SK-N-MC (cell line): ENCODE results near the gene CD300LG.

ENCODE experiments used
- DNase-seq: peaks from one replicate; pipeline ENCODE4 v3.0.0-alpha.2; 2011; ENCODE audit warnings: low read depth, low spot score
- H3K27ac ChIP-seq: fragments of 200-600 bp; sonication (generic); 2 replicates; pipeline ENCODE4 v1.5.1; 2016; ENCODE audit warnings: mixed run types
- H3K36me3 ChIP-seq: fragments of 200-600 bp; sonication (generic); 2 replicates; pipeline ENCODE4 v1.6.1; 2017; ENCODE audit warnings: antibody characterized with exemption, low read length, mixed read lengths; ENCODE audit not compliant: insufficient read depth
- H3K4me3 ChIP-seq: fragments of 200-600 bp; sonication (generic); 2 replicates; pipeline ENCODE4 v1.5.1; 2016
- H3K9ac ChIP-seq: fragments of 200-600 bp; sonication (generic); 2 replicates; pipeline ENCODE4 v1.8.0; 2017; ENCODE audit warnings: mixed run types, mixed read lengths; ENCODE audit not compliant: insufficient read length
- H3K9me3 ChIP-seq: fragments of 200-600 bp; sonication (generic); 2 replicates; pipeline ENCODE4 v1.6.1; 2017; ENCODE audit warnings: low read depth, mild to moderate bottlenecking, antibody characterized with exemption, low read length, moderate library complexity, mixed read lengths
- EZH2 ChIP-seq: fragments of 200-600 bp; sonication (generic); IDR thresholded peaks from one replicate; pipeline ENCODE4 v1.6.1; 2017; ENCODE audit warnings: antibody characterized with exemption
- FOXP2 ChIP-seq: optimal IDR thresholded peaks from 2 replicates; pipeline ENCODE3; 2011; ENCODE audit warnings: mild to moderate bottlenecking, moderate library complexity; ENCODE audit not compliant: insufficient read depth; ENCODE audit errors: extremely low read length, control extremely low read depth
- POLR2AphosphoS5 ChIP-seq: IDR thresholded peaks from 2 replicates; pipeline ENCODE4 v1.6.1; 2012; ENCODE audit warnings: mild to moderate bottlenecking, low read depth, low read length, borderline replicate concordance

Gene CD300LG

DNA sequence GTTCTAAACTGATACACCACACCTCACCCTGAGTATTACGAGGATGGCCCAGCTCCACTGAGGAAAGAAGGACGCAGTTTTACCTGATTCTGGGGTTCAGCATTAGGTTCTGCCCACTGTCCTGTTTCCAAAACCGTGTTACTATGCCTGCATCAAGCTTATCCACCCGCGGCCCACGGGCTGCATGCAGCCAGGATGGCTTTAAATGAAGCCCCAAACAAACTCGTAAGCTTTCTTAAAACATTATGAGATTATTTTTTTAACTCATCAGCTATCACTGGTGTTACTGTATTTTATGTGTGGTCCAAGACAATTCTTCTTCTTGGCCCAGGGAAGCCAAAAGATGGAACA is 4.0 kb upstream of the CD300LG start:
- H3K27ac ChIP-seq = peak overlapping the region; percentile 74
- no peaks in the 10 kb centered on the region for H3K9me3 ChIP-seq
- H3K4me3 ChIP-seq = peak overlapping the region; percentile 47
- H3K36me3 ChIP-seq = no peaks in the 10 kb centered on the region
- DNase-seq = no peak
- no peak for TF ChIP-seq POLR2AphosphoS5
- TF ChIP-seq FOXP2 = no peak
- TF ChIP-seq EZH2 = no peak
- H3K9ac ChIP-seq = no peak overlapping the region

- DNase-seq = no peak
- no peak overlapping the region for H3K9ac ChIP-seq
- H3K9me3 ChIP-seq = no peaks in the 10 kb centered on the region
- no peak overlapping the region for H3K4me3 ChIP-seq
- TF ChIP-seq EZH2 (no peak), POLR2AphosphoS5 (no peak), FOXP2 (no peak)
- H3K27ac ChIP-seq = no peak overlapping the region
- no peaks in the 10 kb centered on the region for H3K36me3 ChIP-seq
Measured at GRCh38 chr17:43844241-43844640, 2.7 kb upstream of the CD300LG start.

- 0 out of 2 replicates have a peak overlapping the region, but pooled peaks have one; percentile 21 for H3K27ac ChIP-seq
- H3K9me3 ChIP-seq = no peaks in the 10 kb centered on the region
- TF ChIP-seq FOXP2 (no peak), POLR2AphosphoS5 (no peak), EZH2 (no peak)
- H3K9ac ChIP-seq = no peak overlapping the region
- H3K4me3 ChIP-seq = no peak overlapping the region
- H3K36me3 ChIP-seq = no peaks in the 10 kb centered on the region
- DNase-seq = no peak
Measured at GRCh38 chr17:43845766-43846165, 1.2 kb upstream of the CD300LG start.

DNA sequence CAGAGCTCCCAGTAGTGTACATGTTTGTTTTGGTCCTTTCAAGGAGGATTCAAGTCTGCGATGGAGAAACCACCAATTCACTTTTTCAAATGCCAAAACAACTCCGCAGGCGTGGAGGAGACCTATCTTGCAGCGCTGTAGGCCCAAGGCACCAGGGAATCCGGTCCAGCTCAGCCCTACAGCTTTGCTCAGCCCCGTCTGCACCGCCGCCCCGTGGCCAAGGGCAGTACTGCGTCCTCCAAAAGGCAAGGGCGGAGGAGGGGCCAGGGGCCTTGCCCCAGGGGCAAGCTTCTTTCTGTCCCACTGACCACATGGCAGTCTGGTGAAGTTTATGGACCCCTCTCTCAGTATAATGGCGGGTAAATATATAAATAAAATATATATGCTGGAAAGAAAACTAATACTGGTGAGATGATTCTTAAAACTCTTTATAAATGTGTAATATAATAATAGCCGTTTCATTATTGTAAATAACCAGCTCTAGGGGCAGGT is 709 bp upstream of the CD300LG start:
- no peak overlapping the region for H3K4me3 ChIP-seq
- no peak for DNase-seq
- H3K9ac ChIP-seq = no peak overlapping the region
- TF ChIP-seq POLR2AphosphoS5 (no peak), FOXP2 (no peak), EZH2 (no peak)
- no peaks in the 10 kb centered on the region for H3K36me3 ChIP-seq
- H3K27ac ChIP-seq = 0 out of 2 replicates have a peak overlapping the region, but pooled peaks have one; percentile 21
- H3K9me3 ChIP-seq = no peaks in the 10 kb centered on the region

- no peaks in the 10 kb centered on the region for H3K9me3 ChIP-seq
- H3K27ac ChIP-seq = no peak overlapping the region
- TF ChIP-seq FOXP2 = no peak
- TF ChIP-seq EZH2 = no peak
- no peak for TF ChIP-seq POLR2AphosphoS5
- H3K4me3 ChIP-seq = no peak overlapping the region
- no peak overlapping the region for H3K9ac ChIP-seq
- no peaks in the 10 kb centered on the region for H3K36me3 ChIP-seq
- no peak for DNase-seq
Measured at GRCh38 chr17:43848601-43849000, 1.6 kb downstream of the CD300LG start.

DNA sequence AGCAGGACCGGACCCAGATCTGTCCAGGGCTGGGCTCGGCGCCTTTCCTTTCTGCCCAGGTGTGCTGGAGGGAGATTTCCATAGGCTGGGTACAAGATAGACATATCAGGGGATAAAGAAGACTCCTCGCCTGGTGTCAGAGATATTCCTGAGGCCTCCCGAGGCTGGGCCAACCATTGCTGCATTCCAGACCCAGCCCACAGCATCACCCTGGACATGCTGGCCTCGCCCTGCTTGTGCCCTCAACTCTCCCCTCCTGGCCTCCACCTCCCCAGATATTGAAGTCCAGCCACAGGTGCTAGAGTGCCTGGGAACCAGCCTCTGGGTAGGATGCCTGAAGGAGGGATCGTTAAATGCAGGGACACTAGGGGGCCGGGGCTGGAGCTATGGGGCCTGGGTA is 2.1 kb downstream of the CD300LG start:
- no peak for DNase-seq
- Histone ChIP-seq H3K9me3 (no peaks in the 10 kb centered on the region), H3K9ac (no peak overlapping the region), H3K36me3 (no peaks in the 10 kb centered on the region), H3K4me3 (no peak overlapping the region), H3K27ac (no peak overlapping the region)
- TF ChIP-seq EZH2 (no peak), POLR2AphosphoS5 (no peak), FOXP2 (no peak)

- Histone ChIP-seq H3K9ac (no peak overlapping the region), H3K4me3 (no peak overlapping the region), H3K36me3 (no peaks in the 10 kb centered on the region), H3K9me3 (no peaks in the 10 kb centered on the region), H3K27ac (no peak overlapping the region)
- DNase-seq = no peak
- TF ChIP-seq POLR2AphosphoS5 = no peak
- TF ChIP-seq EZH2 = no peak
- no peak for TF ChIP-seq FOXP2
Measured at GRCh38 chr17:43852571-43852970, 5.6 kb downstream of the CD300LG start.

GRCh38 chr17:43853546-43853945 is 6.6 kb downstream of the CD300LG start:
- TF ChIP-seq FOXP2 (no peak), EZH2 (no peak), POLR2AphosphoS5 (no peak)
- DNase-seq = no peak
- no peak overlapping the region for H3K4me3 ChIP-seq

DNA sequence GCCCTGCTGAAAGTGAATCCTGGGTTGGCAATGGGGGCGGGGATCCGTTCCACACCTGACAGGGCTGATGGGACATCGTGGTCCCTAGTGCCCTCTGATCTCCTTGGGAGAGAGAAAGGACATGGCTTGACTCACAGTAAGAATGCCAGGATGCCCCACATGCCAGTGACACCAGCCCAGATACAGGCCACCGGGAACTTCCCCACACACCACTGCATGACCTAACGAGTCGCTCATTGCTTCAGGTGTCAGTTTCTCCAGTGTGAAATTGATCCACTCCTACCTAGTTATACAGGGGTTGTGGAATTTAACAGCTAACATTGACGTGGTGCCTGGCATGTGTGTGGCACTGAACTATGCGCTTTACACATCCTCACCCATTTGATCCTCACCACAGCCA is 7.5 kb downstream of the CD300LG start:
- H3K27ac ChIP-seq = no peak overlapping the region
- H3K9ac ChIP-seq = no peak overlapping the region
- TF ChIP-seq POLR2AphosphoS5 (no peak), FOXP2 (no peak)
- no peaks in the 10 kb centered on the region for H3K36me3 ChIP-seq
- no peak for DNase-seq
- no peaks in the 10 kb centered on the region for H3K9me3 ChIP-seq
- H3K4me3 ChIP-seq = no peak overlapping the region

More at GRCh38 chr17:43853546-43853945, 6.6 kb downstream of the CD300LG start:
- no peaks in the 10 kb centered on the region for H3K36me3 ChIP-seq
- no peaks in the 10 kb centered on the region for H3K9me3 ChIP-seq
- H3K9ac ChIP-seq = no peak overlapping the region
- H3K27ac ChIP-seq = no peak overlapping the region
